Osteocyte (in vitro differentiated cells): Measurements from ENCODE around the gene SLC6A15. TPM values are rescaled to one million over a fixed set of nuclear protein-coding genes. Genes with fewer than 3 reads are reported as not detected.

Experiments used
- DNase-seq: peaks from one replicate; pipeline ENCODE4 v3.0.0; 2021; ENCODE audit warnings: mixed read lengths; ENCODE audit not compliant: unreplicated experiment; ENCODE audit errors: extremely low spot score
- H3K27ac Mint-ChIP-seq: one replicate; pipeline ENCODE4 v1.8.0; 2021; ENCODE audit warnings: mild to moderate bottlenecking, mixed read lengths; ENCODE audit not compliant: unreplicated experiment
- H3K27me3 Mint-ChIP-seq: one replicate; pipeline ENCODE4 v1.8.0; 2021; ENCODE audit warnings: mixed read lengths; ENCODE audit not compliant: unreplicated experiment
- H3K36me3 Mint-ChIP-seq: one replicate; pipeline ENCODE4 v1.8.0; 2021; ENCODE audit warnings: mixed read lengths; ENCODE audit not compliant: unreplicated experiment
- H3K4me1 Mint-ChIP-seq: one replicate; pipeline ENCODE4 v1.8.0; 2021; ENCODE audit warnings: mixed read lengths; ENCODE audit not compliant: unreplicated experiment
- H3K4me3 Mint-ChIP-seq: one replicate; pipeline ENCODE4 v1.8.0; 2021; ENCODE audit warnings: mild to moderate bottlenecking, moderate library complexity, mixed read lengths; ENCODE audit not compliant: unreplicated experiment
- H3K9me3 Mint-ChIP-seq: one replicate; pipeline ENCODE4 v1.8.0; 2021; ENCODE audit warnings: mixed read lengths; ENCODE audit not compliant: unreplicated experiment
- CTCF ChIP-seq: fragments of 200-600 bp; sonication (generic); IDR thresholded peaks from 2 replicates; pipeline ENCODE4 v1.5.0; 2021; ENCODE audit warnings: antibody characterized with exemption, mild to moderate bottlenecking, moderate library complexity
- total RNA-seq: library from RNA; stranded (reverse); gene quantifications from 2 replicates; pipeline ENCODE4 v1.2.1, GENCODE V29; 2021

The SLC6A15 gene
- total RNA-seq, 1 donor from 2014 or later, result not detected

DNA sequence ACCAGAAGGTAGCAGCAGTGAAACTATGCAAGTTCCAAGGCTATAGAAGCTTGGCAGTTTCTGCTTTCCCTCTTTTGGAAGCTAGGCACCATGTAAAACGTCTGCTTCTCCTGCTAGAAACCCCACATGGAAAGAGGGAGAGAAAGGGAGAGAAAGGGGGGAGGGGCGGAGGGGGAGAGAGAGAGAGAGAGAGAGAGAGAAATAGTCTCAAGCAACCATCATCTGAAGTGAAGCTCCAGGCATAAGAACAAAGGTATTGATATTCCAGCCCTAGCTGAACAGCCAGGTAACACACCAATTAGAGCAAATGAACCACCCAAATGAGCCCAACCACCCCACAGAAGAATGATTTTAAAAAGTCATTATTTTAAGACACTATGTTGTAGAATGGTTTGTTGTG lies 8.5 kb downstream of the SLC6A15 start:
- no peaks in the 10 kb centered on the region for H3K36me3 Mint-ChIP-seq
- no peak overlapping the region for H3K27ac Mint-ChIP-seq
- peaks cover 35% of the 10 kb centered on the region for H3K27me3 Mint-ChIP-seq
- no peak overlapping the region for H3K4me3 Mint-ChIP-seq
- no peak for DNase-seq
- no peak for TF ChIP-seq CTCF
- H3K9me3 Mint-ChIP-seq, result no peaks in the 10 kb centered on the region
- H3K4me1 Mint-ChIP-seq, result no peaks in the 10 kb centered on the region

- peaks cover 10% of the 10 kb centered on the region for H3K27me3 Mint-ChIP-seq
- H3K27ac Mint-ChIP-seq, result no peak overlapping the region
- H3K4me3 Mint-ChIP-seq, result no peak overlapping the region
- TF ChIP-seq CTCF, result no peak
- no peak for DNase-seq
- no peaks in the 10 kb centered on the region for H3K4me1 Mint-ChIP-seq
- no peaks in the 10 kb centered on the region for H3K9me3 Mint-ChIP-seq
- no peaks in the 10 kb centered on the region for H3K36me3 Mint-ChIP-seq
Measured at GRCh38 chr12:84891106-84891838, 21.3 kb downstream of the SLC6A15 start.

GRCh38 chr12:84889818-84890217 lies 22.8 kb downstream of the SLC6A15 start:
- H3K4me3 Mint-ChIP-seq, result no peak overlapping the region
- no peak for TF ChIP-seq CTCF
- no peaks in the 10 kb centered on the region for H3K9me3 Mint-ChIP-seq
- H3K36me3 Mint-ChIP-seq, result no peaks in the 10 kb centered on the region
- no peak overlapping the region for H3K27ac Mint-ChIP-seq
- no peak for DNase-seq
- H3K4me1 Mint-ChIP-seq, result no peaks in the 10 kb centered on the region
- H3K27me3 Mint-ChIP-seq, result peaks cover 7% of the 10 kb centered on the region

- Mint-ChIP-seq H3K9me3 (no peaks in the 10 kb centered on the region), H3K36me3 (no peaks in the 10 kb centered on the region), H3K4me1 (no peaks in the 10 kb centered on the region), H3K27me3 (peaks cover 7% of the 10 kb centered on the region), H3K27ac (no peak overlapping the region), H3K4me3 (no peak overlapping the region)
- TF ChIP-seq CTCF, result no peak
- no peak for DNase-seq
Measured at GRCh38 chr12:84888861-84889260, 23.7 kb downstream of the SLC6A15 start.

GRCh38 chr12:84877340-84877739 lies 35.3 kb downstream of the SLC6A15 start:
- Mint-ChIP-seq H3K4me3 (no peak overlapping the region), H3K27ac (no peak overlapping the region), H3K9me3 (no peaks in the 10 kb centered on the region), H3K27me3 (peaks cover 38% of the 10 kb centered on the region), H3K4me1 (no peaks in the 10 kb centered on the region), H3K36me3 (no peaks in the 10 kb centered on the region)
- no peak for DNase-seq
- TF ChIP-seq CTCF, result no peak
